ENCODE data around the gene POC1B. TPM values are rescaled to one million over a fixed set of nuclear protein-coding genes. Genes with fewer than 3 reads are reported as not detected.

POC1B gene
- total and polyA plus RNA-seq, 11 donors = 3.3 to 12.4 (median 8.5) TPM

DNA sequence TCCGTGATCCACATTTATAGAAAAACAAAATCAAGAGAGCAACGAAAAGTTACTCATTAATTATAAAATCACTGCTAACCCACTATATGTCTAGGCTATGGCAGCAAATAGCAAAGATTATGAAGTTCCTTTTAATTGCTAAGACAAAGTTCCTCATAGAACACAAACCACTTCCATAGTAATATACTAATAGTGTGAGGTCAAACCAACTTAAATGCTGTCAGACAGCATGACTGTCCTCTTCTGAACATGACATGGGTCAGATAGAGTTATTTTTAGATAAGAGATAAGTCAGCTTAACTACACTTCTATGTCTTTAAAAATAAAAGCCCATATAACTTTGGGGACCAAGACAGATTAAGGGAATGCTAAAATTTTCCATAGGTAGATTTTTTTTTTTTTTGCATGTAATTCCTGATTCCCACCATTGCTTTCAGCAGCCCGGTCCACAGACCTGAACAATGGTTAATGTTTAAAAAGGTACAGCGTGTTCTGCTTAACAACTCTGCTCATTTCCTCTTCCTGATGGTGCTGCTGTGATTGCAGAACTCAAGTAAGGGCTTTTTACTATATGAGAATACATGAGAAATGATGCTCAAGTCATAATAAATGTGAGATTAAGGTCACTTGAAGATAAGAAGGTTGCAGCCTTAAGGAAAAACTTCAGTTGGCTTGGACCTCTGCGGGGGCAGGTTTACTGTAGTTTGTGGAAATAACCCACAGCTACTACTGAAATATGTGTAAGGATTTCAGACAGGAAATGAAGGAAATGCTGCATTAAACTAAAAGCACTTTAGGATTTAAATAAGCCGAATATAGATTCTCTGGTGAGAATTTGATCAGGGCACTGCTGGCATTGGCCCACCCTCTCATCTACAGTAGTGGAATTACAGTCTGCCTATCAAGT lies 135.8 kb downstream of the POC1B start:
- WGBS, 4 donors = 39 to 48% (median 41%) methylated on average over 6 of the region's 6 CpGs
- no peaks in the 10 kb centered on the region for H3K36me3 ChIP-seq
- H3K9me3 ChIP-seq = no peaks in the 10 kb centered on the region
- no peak for TF ChIP-seq POLR2A (IDR thresholded peaks at IDR 0.05)
- TF ChIP-seq, protein P1, sequence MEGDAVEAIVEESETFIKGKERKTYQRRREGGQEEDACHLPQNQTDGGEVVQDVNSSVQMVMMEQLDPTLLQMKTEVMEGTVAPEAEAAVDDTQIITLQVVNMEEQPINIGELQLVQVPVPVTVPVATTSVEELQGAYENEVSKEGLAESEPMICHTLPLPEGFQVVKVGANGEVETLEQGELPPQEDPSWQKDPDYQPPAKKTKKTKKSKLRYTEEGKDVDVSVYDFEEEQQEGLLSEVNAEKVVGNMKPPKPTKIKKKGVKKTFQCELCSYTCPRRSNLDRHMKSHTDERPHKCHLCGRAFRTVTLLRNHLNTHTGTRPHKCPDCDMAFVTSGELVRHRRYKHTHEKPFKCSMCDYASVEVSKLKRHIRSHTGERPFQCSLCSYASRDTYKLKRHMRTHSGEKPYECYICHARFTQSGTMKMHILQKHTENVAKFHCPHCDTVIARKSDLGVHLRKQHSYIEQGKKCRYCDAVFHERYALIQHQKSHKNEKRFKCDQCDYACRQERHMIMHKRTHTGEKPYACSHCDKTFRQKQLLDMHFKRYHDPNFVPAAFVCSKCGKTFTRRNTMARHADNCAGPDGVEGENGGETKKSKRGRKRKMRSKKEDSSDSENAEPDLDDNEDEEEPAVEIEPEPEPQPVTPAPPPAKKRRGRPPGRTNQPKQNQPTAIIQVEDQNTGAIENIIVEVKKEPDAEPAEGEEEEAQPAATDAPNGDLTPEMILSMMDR (IDR thresholded peaks at IDR 0.05) = no peak
- peaks cover 0 to 64% (median 30%) of the 10 kb centered on the region in 12 donors for H3K4me1 ChIP-seq
- intact Hi-C loops (cut with DNase I) = loop anchor here in 6 of 10 donors (2.0 to 10.0 kb wide), 4 partner anchors 37 to 65 kb away; partner anchors contain the start of gene DUSP6 (in 4 of the 6)
- DNase-seq (no peak), ATAC-seq (peak; percentile 82 to 87 (median 85))
- peak overlapping the region; percentile 32 to 80 (median 68) for H3K27ac ChIP-seq
- no peaks in the 10 kb centered on the region for H3K27me3 ChIP-seq
- no peak overlapping the region for H3K4me3 ChIP-seq

DNA sequence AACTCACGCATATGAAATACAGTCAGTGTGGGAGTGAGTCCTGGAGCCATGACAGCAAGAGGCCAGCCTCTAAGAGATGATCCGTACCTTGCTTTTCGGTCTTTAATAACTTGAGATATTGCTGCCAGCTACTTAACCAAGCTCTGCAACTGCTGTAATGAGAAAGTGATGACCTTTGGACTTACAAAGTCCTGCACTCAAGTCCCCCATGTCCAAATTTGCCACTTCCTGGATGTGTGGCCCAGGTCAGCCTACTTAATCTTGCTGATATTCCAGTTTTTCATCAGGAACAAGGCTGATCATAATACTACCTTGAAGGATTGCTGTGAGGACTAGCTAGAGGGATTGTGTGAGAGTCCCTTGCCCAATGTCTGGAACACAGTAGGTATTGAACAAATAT lies 139.7 kb downstream of the POC1B start:
- TF ChIP-seq, protein P1 (IDR thresholded peaks at IDR 0.05) = no peak
- no peak for TF ChIP-seq POLR2A (IDR thresholded peaks at IDR 0.05)
- DNase-seq (no peak), ATAC-seq (no peak)
- H3K4me3 ChIP-seq = no peak overlapping the region
- intact Hi-C loops (cut with DNase I) = loop anchor here in 3 of 10 donors (5.0 to 10.0 kb wide), 2 partner anchors 34 to 69 kb away; partner anchors contain the start of gene DUSP6 (in 2 of the 3)
- no peaks in the 10 kb centered on the region for H3K27me3 ChIP-seq
- H3K9me3 ChIP-seq = no peaks in the 10 kb centered on the region
- no peaks in the 10 kb centered on the region for H3K36me3 ChIP-seq
- no peak overlapping the region for H3K27ac ChIP-seq
- H3K4me1 ChIP-seq = peaks cover 0 to 66% (median 47%) of the 10 kb centered on the region in 12 donors
- 36 to 85% (median 64%) methylated on average over 3 of the region's 3 CpGs for WGBS, 4 donors

DNA sequence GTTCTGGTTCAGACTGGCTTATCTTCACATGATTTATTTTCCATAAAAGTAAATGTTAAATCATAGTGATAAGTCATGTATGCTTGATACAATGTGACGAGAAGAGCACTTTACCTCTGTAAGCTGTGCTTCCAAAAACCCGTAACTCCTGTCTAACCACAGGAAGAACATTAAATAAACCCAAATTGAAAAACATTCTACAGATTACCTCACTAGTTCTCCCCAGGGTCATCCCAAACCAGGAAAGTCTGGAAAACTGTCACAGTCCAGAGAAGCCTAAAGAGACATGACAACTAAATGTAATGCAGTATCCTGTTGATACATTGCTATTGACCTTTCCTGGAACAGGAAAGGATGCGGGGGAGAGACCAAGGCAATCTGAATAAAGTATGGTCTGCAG lies 141.0 kb downstream of the POC1B start:
- Histone ChIP-seq H3K4me3 (peak overlapping the region in 1 of 12 donors; percentile 3), H3K36me3 (no peaks in the 10 kb centered on the region), H3K27ac (peak overlapping the region; percentile 45 to 77 (median 68)), H3K4me1 (peaks cover 0 to 54% (median 36%) of the 10 kb centered on the region in 12 donors), H3K9me3 (no peaks in the 10 kb centered on the region), H3K27me3 (no peaks in the 10 kb centered on the region)
- WGBS, 4 donors = 49 to 59% (median 54%) methylated on average over 3 of the region's 3 CpGs
- peak in 1 of 4 donors; percentile 10 for ATAC-seq
- no peak for DNase-seq
- intact Hi-C loops (cut with DNase I) = loop anchor here in 4 of 10 donors (5.0 to 10.0 kb wide), 3 partner anchors 33 to 70 kb away; partner anchors contain the start of gene DUSP6 (in 2 of the 4)
- TF ChIP-seq, protein P1 (IDR thresholded peaks at IDR 0.05) = no peak
- TF ChIP-seq POLR2A (IDR thresholded peaks at IDR 0.05) = no peak
